Esophagus squamous epithelium (tissue), 4 donors: ENCODE measurements around the gene MAP4K4.

Experiments
- POLR2A ChIP-seq, 4 donors: fragments of 450-650 bp; IDR thresholded peaks; one replicate each; pipeline ENCODE4 v1.6.1; 2017; ENCODE audit warnings: antibody characterized with exemption in 4 of 4, mild to moderate bottlenecking in 4 of 4, moderate library complexity in 3 of 4
- TF ChIP-seq, protein P1 (sequence below), 6 experiments: fragments of 450-650 bp in 4 of 6; fragments of 200-600 bp in 2 of 6; sonication (generic) in 2 of 6; IDR thresholded peaks; one replicate each; pipeline ENCODE4 v1.5.1; 2016 to 2019; ENCODE audit warnings: antibody characterized with exemption in 6 of 6, mild to moderate bottlenecking in 4 of 6, moderate library complexity in 4 of 6

GRCh38 chr2:101895039-101895438 is 197.5 kb downstream of the MAP4K4 start:
- no peak for TF ChIP-seq POLR2A (IDR thresholded peaks at IDR 0.05)
- TF ChIP-seq, protein P1, sequence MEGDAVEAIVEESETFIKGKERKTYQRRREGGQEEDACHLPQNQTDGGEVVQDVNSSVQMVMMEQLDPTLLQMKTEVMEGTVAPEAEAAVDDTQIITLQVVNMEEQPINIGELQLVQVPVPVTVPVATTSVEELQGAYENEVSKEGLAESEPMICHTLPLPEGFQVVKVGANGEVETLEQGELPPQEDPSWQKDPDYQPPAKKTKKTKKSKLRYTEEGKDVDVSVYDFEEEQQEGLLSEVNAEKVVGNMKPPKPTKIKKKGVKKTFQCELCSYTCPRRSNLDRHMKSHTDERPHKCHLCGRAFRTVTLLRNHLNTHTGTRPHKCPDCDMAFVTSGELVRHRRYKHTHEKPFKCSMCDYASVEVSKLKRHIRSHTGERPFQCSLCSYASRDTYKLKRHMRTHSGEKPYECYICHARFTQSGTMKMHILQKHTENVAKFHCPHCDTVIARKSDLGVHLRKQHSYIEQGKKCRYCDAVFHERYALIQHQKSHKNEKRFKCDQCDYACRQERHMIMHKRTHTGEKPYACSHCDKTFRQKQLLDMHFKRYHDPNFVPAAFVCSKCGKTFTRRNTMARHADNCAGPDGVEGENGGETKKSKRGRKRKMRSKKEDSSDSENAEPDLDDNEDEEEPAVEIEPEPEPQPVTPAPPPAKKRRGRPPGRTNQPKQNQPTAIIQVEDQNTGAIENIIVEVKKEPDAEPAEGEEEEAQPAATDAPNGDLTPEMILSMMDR (IDR thresholded peaks at IDR 0.05): no peak
